Middle frontal gyrus (tissue), 1 donor: ENCODE measurements around the gene PPBP.
"Not testable (repeated sequence)": the region's sequence is repeated elsewhere in the genome, so short reads cannot be mapped to it uniquely, and the experiment has no call there.

Experiments used
- DNase-seq: peaks from one replicate; pipeline ENCODE4 v3.0.0-alpha.2; 2015; ENCODE audit warnings: low spot score; ENCODE audit errors: extremely low spot score

PPBP gene

DNA sequence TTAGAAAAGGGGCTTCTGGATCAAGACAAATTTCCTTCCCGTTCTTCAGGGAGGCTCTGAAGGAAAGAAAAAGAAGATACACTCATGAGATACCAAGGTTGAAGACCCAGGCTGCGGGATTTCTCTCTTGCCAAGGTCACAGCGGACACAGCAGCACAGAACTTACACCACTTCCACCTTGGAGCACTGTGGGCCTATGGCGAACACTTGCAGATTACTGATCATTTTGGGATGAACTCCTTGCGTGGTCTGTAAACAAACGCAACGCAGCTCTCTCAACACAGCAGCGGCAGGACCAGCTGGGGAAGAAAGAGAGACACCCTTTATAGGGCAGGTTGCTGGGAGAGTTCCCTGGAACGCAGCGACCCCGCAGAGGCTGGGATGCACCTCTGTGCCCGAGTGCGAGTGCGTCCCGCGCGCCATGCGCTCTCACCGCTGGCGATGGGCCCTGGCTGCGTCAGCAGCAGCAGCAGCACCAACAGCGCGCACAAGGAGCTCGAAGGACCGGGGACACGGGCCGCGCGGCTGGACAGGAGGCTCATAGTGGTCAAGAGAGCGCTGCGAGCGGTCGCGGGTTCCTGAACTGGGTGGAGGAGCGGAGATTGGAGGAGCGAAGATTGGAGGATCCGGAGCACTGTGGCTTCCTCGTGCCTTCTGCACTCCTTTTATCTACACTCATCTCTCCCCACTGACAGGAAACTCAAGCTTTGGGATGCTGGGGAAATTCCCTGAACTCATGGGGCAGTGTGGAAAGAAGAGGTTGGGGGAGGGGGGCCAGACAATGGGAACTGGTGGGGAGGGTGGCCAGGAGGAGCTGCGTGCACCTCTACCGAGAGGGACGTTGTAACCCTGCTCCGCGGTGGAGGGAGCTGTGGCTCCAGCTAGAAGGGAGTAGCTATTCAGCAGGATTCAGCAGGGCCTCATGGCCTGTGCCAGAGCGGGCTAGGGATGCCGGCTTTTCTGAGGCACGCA lies 10.3 kb upstream of the PPBP start, which contains the start of gene CXCL5:
TSS of gene CXCL5 (minus strand) at position 638 of the 972 bp plus-strand sequence. CDS start at position 542, 96 bp downstream.
- no peak for DNase-seq

DNA sequence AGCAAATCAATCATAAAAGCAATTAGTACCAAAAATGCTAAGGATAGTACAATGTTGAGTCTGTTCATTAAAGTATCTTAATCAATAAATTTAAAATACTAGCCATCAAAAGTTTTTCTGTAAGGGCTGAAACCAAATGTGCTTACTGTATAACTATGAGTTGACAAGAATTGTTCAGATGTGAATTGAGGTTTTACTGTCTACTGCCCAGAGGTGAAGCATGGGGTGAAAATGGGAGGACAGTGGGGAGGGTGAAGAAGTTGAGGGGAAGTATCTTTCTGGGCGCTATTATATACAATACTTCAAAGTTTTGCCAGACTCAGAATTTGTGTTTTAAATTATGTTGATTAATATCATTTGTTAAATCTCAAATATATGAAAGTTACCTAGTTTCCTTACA lies 4.1 kb upstream of the PPBP start:
- DNase-seq, result no peak

DNA sequence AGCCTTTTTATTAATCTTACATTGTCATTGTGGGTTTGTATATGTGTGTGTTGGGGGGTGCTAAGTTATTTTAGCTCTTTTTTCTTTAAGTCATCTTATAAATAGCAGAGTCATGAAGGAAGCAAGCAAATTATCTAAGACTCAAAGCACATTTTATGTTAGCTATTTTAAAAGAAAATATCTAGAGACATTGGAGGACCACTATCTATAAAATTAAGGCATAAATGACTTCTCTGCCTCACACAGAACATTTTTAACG lies 3.7 kb upstream of the PPBP start:
- DNase-seq, result no peak

DNA sequence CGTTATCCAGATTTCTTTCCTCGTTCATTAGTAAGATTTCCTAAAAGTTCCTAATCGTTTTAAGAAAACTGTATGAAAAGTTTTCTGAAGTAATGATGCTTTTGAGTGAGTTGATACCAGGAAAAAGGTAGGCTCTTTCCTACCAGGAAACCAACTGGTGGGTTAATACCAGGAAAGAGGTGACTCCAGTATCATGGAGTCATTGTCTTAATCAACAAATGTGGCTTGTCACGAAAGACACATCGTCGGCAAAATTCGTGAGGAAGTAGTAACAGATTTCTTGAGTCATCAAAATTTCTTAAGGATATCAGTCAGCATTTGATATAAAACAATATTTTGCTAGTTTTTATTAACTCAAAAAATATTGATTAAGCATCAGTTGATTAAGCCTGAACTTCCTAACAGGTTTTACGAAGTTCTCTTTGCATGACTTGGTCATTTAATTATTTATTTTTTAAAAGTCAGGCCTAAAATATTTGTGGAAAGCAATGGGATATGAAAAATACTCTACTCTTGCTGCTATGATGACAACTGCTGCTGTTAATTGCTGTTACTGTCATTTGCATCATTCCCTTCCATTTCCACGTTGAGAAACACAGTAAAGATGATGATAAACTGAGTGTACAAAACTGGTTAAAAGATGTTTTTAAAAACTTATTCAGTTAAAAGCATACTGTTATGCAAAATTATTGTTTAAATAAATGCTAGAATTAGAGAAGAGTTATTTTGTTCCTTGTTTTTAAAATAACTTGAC lies 3.2 kb upstream of the PPBP start:
- DNase-seq, result no peak

DNA sequence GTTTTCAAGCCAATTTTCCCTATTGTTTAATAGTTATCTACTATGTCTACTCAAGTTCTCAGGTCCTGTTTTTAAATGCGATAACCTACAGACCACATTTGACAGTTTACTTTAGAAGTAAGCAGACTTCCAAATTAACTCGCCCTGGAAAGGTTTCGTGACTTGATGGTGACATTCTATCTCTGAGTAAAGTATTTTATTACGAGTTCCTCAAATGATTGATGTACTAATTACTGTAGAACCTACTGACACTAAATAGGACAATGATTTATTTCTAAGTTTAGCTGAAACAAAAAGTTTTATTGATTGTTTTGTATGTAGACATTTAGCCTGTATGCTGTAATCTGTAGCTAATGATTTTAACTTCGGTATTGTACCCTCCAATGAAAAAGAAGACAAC lies 1.9 kb upstream of the PPBP start:
- DNase-seq, result no peak

DNA sequence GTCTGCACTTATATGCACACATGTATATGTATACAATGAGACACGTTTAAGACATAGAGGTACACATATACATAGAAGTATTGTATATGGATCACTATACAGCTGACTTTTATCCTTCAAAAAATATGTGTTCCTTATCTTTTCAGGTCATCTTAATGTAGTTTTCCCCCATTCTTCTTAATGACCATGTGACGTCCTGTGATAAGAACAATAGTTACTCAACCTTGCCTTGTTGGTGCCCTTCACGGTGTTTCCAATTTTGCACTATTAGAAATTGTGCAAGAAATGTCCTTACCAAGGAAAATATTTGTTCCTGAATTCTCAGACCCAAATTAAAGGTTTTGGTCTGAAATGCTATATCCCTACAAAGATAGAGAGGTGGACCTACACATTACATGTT lies 1.0 kb upstream of the PPBP start:
- DNase-seq, result no peak

DNA sequence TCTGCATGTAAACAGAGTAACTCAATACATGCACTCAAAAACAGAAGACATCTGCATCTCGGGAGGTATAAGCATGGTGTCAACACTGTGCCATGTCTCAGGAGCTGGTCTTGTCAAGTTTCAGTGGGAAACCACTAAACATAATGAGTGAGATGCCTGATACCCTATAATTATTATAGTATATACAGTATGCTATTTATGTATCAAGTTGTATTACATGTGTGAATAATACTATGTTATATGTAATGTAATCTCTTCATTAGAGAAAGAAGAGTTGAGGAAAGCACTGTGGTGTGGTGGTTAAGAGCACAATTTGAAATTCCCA lies 2.5 kb downstream of the PPBP start:
- DNase-seq, result no peak

DNA sequence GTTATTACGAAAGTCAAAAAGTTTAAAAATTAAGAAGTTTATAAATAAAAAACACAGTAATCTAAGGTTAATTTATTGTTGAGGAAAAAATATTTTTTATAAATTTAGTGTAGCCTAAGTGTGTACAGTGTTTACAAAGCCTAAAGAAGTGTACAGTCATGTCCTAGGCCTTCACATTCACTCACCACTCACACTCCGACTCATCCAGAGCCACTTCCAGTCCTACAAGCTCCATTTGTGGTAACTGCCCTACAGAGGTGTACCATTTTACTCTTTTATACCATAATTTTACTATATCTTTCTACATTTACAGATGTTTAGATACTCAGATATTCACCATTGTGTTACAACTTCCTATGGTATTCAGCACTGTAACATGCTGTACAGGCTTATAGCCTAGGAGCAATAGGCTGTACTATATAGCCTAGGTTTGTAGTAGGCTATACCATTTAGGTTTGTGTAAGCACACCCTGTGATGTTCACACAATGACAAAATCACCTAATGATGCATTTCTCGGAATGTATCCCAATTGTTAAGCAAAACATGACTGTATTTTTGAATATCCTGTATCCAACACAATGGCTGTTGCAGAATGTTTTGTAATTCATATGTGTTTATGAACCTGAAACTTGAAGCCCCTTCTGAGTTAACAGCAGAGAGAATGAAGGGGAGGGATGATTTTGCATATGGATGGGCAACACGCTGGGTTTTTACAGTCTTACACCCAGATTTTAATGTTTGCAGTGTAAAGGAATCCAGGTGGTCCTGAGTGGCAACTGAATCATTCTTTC lies 3.1 kb downstream of the PPBP start:
- no peak for DNase-seq

DNA sequence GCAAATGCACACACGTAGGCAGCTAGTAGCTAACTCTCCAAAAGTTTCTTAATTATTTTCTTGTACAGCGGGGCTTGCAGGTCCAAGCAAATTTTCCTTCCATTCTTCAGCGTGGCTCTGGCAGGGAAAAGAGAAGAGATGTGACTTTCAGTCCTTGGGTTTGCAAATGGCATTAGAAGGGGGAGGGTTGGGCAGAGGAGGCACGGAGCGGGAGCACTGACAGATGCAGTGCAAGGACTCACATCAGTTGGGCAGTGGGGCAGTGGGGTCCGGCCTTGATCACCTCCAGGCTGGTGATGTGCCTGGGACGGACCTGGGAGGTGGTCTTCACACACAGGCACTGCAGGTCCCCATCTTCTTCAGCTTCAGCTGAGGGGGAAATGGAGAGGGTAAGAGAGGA lies 6.8 kb downstream of the PPBP start:
- DNase-seq, result not testable (repeated sequence)

DNA sequence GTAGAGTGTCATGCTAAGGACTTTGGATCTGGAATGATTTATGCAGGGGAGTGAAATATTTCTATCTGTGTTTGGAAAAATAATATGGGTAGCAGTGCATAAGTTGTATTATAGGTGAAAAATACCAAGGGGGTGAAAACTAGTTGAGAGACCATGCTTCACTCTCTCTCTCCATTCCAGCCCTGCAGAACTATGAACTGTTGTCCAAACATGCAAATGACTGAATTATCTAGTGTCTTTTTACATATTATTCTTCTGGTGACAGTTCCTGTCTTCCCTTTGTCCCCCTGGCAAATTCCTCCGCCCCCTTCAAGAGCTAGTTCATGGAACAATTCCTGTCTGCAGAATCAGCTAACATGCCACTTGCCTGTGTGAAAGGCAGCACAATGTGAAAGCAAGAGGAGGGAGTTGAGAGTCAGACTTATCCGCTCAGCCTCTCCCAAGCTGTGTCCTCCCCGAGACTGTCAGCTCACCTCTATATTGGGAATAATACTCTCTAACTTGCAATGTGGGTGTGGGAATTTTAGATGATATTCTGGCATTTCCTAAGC lies 8.5 kb downstream of the PPBP start:
- DNase-seq, result no peak

DNA sequence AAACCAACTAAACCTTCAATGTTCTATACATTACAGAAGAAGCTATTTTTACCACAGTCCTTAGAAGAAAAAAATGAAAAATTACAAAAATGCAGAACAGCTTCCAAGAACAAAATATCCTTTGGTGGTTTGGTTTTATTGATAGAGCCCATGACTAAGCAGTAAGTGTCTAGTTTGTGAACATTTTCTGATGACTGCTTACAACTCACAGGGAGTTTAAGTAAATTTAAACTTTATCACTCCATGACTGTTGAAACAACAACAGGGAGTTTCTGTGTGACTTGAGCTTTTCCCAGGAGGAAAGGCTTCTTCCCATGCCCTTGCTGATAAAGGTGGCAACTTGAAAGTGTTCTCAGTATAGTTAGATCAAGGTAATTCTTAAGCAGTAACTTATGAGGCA lies 9.1 kb downstream of the PPBP start:
- no peak for DNase-seq

DNA sequence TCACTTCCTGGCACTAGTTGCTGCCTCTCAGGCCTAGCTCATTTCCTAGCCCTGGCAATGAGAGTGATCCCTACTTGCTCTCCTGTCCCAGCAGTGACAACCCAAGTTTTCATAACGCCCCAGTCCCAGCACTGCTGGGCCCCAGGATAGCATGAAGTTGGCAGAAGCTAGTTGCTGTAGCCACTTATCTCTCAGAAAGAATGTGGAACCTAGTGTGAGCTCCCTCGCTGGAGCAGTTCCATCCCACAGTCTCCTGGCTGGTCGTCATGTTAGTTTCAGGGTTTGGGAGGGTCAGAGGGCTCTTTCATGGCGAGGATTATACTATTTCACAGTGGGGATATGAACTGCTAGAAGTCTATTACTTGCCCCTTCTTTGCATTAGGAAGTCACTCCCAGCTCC lies 11.3 kb downstream of the PPBP start:
- DNase-seq, result no peak

DNA sequence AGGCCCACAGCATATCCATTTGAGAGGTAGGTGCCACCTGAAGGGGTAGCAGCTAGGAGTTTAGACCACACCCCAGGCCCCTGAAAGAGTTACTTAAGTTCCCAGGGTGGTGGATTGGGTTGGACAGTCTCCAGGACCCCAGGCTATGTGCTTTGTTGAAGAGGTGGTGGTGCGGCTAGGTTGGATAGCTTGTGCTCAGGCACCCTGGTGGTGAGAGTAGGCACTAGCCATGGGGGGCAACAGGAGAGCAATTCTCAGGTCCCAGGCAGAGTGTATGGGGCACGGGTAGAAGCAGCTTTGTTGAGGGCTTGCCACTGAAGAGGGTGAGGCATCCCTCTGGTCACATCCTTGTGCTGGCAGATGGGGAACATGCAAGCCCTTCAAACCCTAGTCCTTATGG lies 11.8 kb downstream of the PPBP start:
- no peak for DNase-seq

DNA sequence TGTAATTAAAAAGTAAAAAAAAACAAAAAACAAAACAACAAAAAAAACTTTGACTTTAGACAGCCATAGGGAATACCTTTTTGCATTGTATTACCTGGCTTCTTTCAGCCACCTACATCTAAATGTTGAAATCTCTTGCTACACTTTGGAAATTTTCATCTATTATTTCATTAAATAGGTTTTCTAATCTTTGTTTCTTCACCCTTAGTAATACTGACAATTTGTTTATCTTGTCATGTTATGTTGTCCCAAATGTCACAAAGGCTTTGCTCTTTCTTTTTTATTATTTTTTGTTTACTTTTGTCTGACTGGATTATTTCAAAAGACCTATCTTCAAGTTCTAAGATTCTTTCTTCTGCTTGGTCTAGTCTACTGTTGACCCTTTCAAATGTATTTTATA lies 13.6 kb downstream of the PPBP start:
- no peak for DNase-seq

DNA sequence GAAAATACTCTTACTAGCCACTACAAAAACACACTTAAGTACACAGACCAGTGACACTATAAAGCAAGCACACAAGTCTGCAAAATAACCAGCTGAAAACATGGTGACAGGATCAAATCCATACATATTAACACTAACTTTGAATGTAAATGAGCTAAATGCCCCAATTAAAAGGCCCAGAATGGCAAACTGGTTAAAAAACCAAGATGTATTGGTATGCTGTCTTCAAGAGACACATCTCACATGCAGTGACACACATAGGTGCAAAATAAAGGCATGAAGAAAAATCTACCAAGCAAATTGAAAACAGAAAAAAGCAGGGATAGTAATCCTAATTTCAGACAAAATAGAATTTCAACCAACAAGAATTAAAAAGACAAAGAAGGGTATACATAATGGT lies 17.0 kb downstream of the PPBP start:
- no peak for DNase-seq

DNA sequence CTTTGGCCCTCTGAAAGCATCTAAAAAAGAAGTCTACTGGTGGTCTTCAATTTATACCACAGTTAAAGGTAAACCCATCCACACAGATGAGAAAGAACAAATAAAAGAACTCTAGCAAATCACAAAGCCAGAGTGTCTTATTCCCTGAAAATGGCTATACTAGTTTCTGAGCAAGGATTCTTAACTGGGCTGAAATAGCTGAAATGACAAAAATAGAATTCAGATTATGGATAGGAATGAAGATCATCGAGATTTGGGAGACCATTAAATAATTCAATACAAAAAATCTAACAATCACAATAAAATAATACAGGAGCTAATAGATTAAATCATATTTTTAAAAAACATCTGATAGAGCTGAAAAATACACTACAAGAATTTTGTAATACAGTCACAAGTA lies 18.0 kb downstream of the PPBP start:
- no peak for DNase-seq

DNA sequence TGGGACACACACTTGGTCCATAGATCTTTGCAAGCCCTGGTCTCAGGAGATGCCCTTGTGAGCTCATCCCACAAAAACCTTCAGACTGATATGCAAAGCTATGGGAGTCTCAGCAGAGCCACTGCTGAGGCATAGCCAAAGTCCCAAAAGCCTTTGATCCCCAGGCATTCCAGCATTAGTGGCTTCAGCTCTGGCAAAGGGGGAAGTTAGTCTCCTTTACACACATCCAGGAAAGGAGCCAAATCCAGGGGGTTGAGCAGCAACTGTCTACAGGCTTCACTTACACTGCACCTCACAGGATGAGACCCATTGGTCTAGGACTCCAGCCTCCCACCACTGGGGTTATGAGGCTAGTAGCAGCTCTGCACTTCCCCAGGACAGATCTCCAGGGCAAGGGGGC lies 20.1 kb downstream of the PPBP start:
- no peak for DNase-seq

DNA sequence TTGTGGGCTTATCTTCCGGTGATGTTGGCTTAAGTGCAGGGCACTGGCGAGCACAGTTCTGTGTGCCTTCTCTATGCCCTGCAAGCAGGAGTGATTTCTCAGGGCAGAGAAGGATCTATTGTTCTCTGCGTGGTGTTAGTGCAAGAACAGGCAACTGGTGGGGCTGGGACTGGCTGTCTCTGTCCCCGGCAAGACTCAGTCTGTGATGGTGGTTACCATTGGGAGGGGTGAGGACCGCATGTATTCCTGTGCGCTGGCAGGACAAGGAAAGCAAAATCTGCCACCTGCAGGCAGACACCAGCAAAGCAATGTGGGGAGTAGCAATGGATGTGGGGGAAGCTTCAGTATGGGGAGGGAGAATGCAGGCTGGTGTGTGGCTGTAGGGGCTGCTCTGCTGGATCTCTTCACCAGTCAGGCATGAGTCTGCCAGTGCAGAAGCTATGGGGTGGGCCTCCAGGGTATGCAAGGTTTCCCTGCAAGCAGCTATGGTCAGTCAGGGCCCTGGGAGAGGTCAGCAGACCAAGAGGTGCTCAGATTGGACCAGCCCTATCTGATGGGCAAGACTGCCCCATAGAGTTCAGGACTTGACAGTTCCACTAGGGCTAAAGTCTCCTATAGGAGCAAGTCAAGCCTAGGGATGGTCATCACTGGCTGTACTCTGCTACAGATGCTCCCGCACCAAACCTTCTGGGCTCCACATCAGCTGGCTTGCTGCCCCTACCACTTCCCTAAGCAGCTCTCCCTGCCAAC lies 23.0 kb downstream of the PPBP start:
- no peak for DNase-seq

DNA sequence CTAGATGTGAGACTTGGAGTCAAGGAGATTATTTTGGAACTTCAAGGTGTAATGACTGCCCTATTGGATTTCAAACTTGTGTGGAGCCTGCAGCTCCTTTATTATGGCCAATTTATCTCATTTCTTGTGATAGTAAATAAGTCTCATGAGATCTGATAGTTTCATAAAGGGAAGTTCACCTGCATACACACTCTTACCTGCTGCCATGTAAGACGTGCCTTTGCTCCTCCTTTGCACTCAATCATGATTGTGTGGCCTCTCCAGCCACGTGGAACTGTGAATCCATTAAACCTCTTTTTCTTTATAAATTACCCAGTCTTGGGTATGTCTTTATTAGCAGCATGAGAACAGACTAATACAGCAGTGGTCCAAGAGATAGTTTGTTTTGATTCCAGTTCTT lies 25.3 kb downstream of the PPBP start:
- no peak for DNase-seq

DNA sequence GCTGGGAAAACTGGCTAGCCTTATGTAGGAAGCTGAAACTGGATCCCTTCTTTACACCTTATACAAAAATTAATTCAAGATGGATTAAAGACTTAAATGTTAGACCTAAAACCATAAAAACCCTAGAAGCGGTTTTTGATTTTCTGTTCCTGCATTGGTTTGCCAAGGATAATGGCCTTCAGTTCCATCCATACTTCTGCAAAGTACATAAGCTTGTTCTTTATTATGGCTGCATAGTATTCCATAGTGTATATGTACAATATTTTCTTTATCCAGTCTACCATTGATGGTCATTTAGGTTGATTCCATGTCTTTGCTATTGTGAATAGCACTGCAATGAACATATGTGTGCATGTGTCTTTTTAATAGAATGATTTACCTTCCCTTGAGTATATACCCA lies 28.9 kb downstream of the PPBP start:
- DNase-seq, result not testable (repeated sequence)

DNA sequence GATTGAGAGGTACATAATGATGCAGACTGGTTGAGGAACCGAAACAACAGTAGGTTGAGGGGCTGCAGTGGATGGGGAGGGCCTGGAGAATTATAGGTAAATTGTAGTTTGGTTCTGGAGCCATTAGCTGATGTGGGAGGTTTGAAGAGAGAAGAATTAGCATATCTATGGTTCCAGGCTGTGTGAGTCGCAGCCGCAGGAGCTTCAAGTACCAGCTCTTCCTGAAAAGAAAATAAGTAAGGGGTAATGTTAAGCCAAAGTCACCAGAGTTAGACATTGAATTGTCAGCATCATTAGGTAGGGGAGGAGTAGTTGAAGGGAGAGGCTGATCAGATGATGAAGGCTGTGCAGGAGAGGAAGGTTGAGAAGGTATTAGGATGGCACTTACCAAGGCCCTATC lies 35.6 kb downstream of the PPBP start:
- no peak for DNase-seq
